Measurements from ENCODE around the gene ALKBH8. TPM values are rescaled to one million over a fixed set of nuclear protein-coding genes. Genes with fewer than 3 reads are reported as not detected.

The ALKBH8 gene
- polyA plus RNA-seq (2013, experiment 1 of 2) = 4.4 TPM
- polyA plus RNA-seq (2013, experiment 2 of 2) = 3.9 TPM

- peak within 1 kb of the TSS; percentile 54 for H3K4me2 ChIP-seq (ENCODE audit: low read length, poor library complexity, severe bottlenecking)
- WGBS = 0% methylated on average over 32 of the region's 32 CpGs
Measured at GRCh38 chr11:107565219-107565937, at the start of gene ALKBH8. TSS of gene ALKBH8 (minus strand) at chr11:107565735. CDS start at chr11:107560893, 4,842 bp downstream.

GRCh38 chr11:107612445-107612844, 46.9 kb upstream of the ALKBH8 start:
- Histone ChIP-seq H3K4me1 (ENCODE audit: control insufficient read depth, insufficient read depth, low read depth, low read length) (no peaks in the 10 kb centered on the region), H2BK15ac (ENCODE audit: low read depth, poor library complexity, severe bottlenecking) (no peak overlapping the region), H2AK5ac (ENCODE audit: low read length, severe bottlenecking) (no peak overlapping the region), H3K4me3 (ENCODE audit: insufficient read depth in 1 of 2, low read depth in 1 of 2, low read length in 2 of 2) (no peak overlapping the region), H3K23ac (ENCODE audit: low read length in 2 of 2) (no peak overlapping the region), H3K14ac (ENCODE audit: low read length in 2 of 2) (no peak overlapping the region), H4K91ac (ENCODE audit: low read length) (no peak overlapping the region), H2AFZ (ENCODE audit: low read depth, low read length) (no peak overlapping the region), H3K27ac (ENCODE audit: low read length, poor library complexity, severe bottlenecking) (no peak overlapping the region), H3K4me2 (ENCODE audit: low read length, poor library complexity, severe bottlenecking) (no peak overlapping the region), H2BK5ac (ENCODE audit: low read depth, low read length, poor library complexity, severe bottlenecking) (no peak overlapping the region), H2BK12ac (ENCODE audit: low read length in 2 of 2) (no peak overlapping the region), H3K9ac (ENCODE audit: low read length) (no peak overlapping the region), H3K79me1 (replicated peaks; ENCODE audit: low read length, poor library complexity, severe bottlenecking) (no peaks in the 10 kb centered on the region), H2BK120ac (ENCODE audit: low read depth, low read length) (no peak overlapping the region), H3K18ac (ENCODE audit: low read depth in 1 of 2, low read length in 2 of 2) (no peak overlapping the region), H3K9me3 (ENCODE audit: control insufficient read depth, low read length) (no peaks in the 10 kb centered on the region), H3K4ac (ENCODE audit: low read depth in 1 of 2, low read length in 2 of 2) (no peak overlapping the region), H4K8ac (ENCODE audit: low read length) (no peak overlapping the region), H3K36me3 (ENCODE audit: control insufficient read depth in 1 of 2, insufficient read depth in 2 of 2, low read depth in 1 of 2, low read length in 2 of 2) (no peaks in the 10 kb centered on the region), H3K27me3 (ENCODE audit: control insufficient read depth in 1 of 2, insufficient read depth in 1 of 2, low read length in 2 of 2) (peaks cover 16 to 25% of the 10 kb centered on the region in 2 experiments)
- WGBS = no CpG with 5 or more reads among the region's 2 CpGs
- no peak for DNase-seq

More at GRCh38 chr11:107565219-107565937, at the start of gene ALKBH8:
- Histone ChIP-seq H2AK5ac (ENCODE audit: low read length, severe bottlenecking) (no peak within 1 kb of the TSS), H3K36me3 (ENCODE audit: control insufficient read depth in 1 of 2, insufficient read depth in 2 of 2, low read depth in 1 of 2, low read length in 2 of 2) (no peaks in the 10 kb centered on the region), H2AFZ (ENCODE audit: low read depth, low read length) (peak within 1 kb of the TSS; percentile 100), H2BK12ac (ENCODE audit: low read length in 2 of 2) (peak within 1 kb of the TSS in 1 of 2 experiments; percentile 68), H2BK15ac (ENCODE audit: low read depth, poor library complexity, severe bottlenecking) (peak within 1 kb of the TSS; percentile 90), H3K23ac (ENCODE audit: low read length in 2 of 2) (peak within 1 kb of the TSS in 1 of 2 experiments; percentile 64), H3K4me3 (ENCODE audit: insufficient read depth in 1 of 2, low read depth in 1 of 2, low read length in 2 of 2) (peak within 1 kb of the TSS; percentile 95 to 98), H3K4ac (ENCODE audit: low read depth in 1 of 2, low read length in 2 of 2) (peak within 1 kb of the TSS; percentile 15 to 98), H3K14ac (ENCODE audit: low read length in 2 of 2) (peak within 1 kb of the TSS in 1 of 2 experiments; percentile 97), H4K8ac (ENCODE audit: low read length) (peak within 1 kb of the TSS; percentile 96), H3K79me1 (replicated peaks; ENCODE audit: low read length, poor library complexity, severe bottlenecking) (peaks cover 4% of the 10 kb centered on the region), H3K4me1 (ENCODE audit: control insufficient read depth, insufficient read depth, low read depth, low read length) (peaks cover 6% of the 10 kb centered on the region), H2BK5ac (ENCODE audit: low read depth, low read length, poor library complexity, severe bottlenecking) (no peak within 1 kb of the TSS), H3K27ac (ENCODE audit: low read length, poor library complexity, severe bottlenecking) (peak within 1 kb of the TSS; percentile 91), H3K9ac (ENCODE audit: low read length) (peak within 1 kb of the TSS; percentile 93), H3K27me3 (ENCODE audit: control insufficient read depth in 1 of 2, insufficient read depth in 1 of 2, low read length in 2 of 2) (peaks cover 0 to 3% of the 10 kb centered on the region in 2 experiments), H3K18ac (ENCODE audit: low read depth in 1 of 2, low read length in 2 of 2) (peak within 1 kb of the TSS; percentile 72 to 75), H4K91ac (ENCODE audit: low read length) (peak within 1 kb of the TSS; percentile 89), H2BK120ac (ENCODE audit: low read depth, low read length) (no peak within 1 kb of the TSS), H3K9me3 (ENCODE audit: control insufficient read depth, low read length) (no peaks in the 10 kb centered on the region)
- DNase-seq = peak; percentile 82

- Histone ChIP-seq H2BK15ac (ENCODE audit: low read depth, poor library complexity, severe bottlenecking) (no peak overlapping the region), H3K23ac (ENCODE audit: low read length in 2 of 2) (no peak overlapping the region), H4K8ac (ENCODE audit: low read length) (no peak overlapping the region), H3K79me1 (replicated peaks; ENCODE audit: low read length, poor library complexity, severe bottlenecking) (no peaks in the 10 kb centered on the region), H2BK5ac (ENCODE audit: low read depth, low read length, poor library complexity, severe bottlenecking) (no peak overlapping the region), H3K4me1 (ENCODE audit: control insufficient read depth, insufficient read depth, low read depth, low read length) (no peaks in the 10 kb centered on the region), H3K27ac (ENCODE audit: low read length, poor library complexity, severe bottlenecking) (no peak overlapping the region), H3K4me2 (ENCODE audit: low read length, poor library complexity, severe bottlenecking) (no peak overlapping the region), H2BK120ac (ENCODE audit: low read depth, low read length) (no peak overlapping the region), H3K36me3 (ENCODE audit: control insufficient read depth in 1 of 2, insufficient read depth in 2 of 2, low read depth in 1 of 2, low read length in 2 of 2) (no peaks in the 10 kb centered on the region), H2BK12ac (ENCODE audit: low read length in 2 of 2) (no peak overlapping the region), H2AK5ac (ENCODE audit: low read length, severe bottlenecking) (no peak overlapping the region), H2AFZ (ENCODE audit: low read depth, low read length) (no peak overlapping the region), H3K14ac (ENCODE audit: low read length in 2 of 2) (no peak overlapping the region), H3K9me3 (ENCODE audit: control insufficient read depth, low read length) (no peaks in the 10 kb centered on the region), H3K4me3 (ENCODE audit: insufficient read depth in 1 of 2, low read depth in 1 of 2, low read length in 2 of 2) (no peak overlapping the region), H4K91ac (ENCODE audit: low read length) (no peak overlapping the region), H3K9ac (ENCODE audit: low read length) (no peak overlapping the region), H3K27me3 (ENCODE audit: control insufficient read depth in 1 of 2, insufficient read depth in 1 of 2, low read length in 2 of 2) (peaks cover 8 to 23% of the 10 kb centered on the region in 2 experiments), H3K18ac (ENCODE audit: low read depth in 1 of 2, low read length in 2 of 2) (no peak overlapping the region), H3K4ac (ENCODE audit: low read depth in 1 of 2, low read length in 2 of 2) (no peak overlapping the region)
- 57% methylated on average over 9 of the region's 10 CpGs for WGBS
- no peak for DNase-seq
Measured at GRCh38 chr11:107609400-107610218, 44.1 kb upstream of the ALKBH8 start.

DNA sequence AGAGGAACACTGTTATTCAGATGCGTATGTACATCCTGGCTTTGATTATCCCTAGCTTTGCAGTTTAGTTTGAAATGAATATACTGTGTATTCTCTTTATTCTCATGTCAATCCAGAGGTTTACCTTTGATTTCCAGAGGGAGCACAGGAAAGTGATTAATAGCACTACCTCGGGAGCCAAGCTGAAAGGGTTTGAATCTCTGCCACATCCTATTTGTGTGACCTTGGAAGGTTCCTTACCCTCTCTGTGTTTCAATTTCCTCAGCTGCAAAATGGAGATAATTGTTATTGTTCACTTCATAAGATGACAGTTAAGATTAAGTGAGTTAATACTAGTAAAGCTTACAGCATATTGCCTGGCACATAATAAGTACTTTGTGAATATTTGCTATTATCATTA, 43.3 kb upstream of the ALKBH8 start:
- Histone ChIP-seq H2BK120ac (ENCODE audit: low read depth, low read length) (no peak overlapping the region), H3K4me2 (ENCODE audit: low read length, poor library complexity, severe bottlenecking) (no peak overlapping the region), H3K18ac (ENCODE audit: low read depth in 1 of 2, low read length in 2 of 2) (no peak overlapping the region), H3K27ac (ENCODE audit: low read length, poor library complexity, severe bottlenecking) (no peak overlapping the region), H3K23ac (ENCODE audit: low read length in 2 of 2) (no peak overlapping the region), H3K36me3 (ENCODE audit: control insufficient read depth in 1 of 2, insufficient read depth in 2 of 2, low read depth in 1 of 2, low read length in 2 of 2) (no peaks in the 10 kb centered on the region), H2BK5ac (ENCODE audit: low read depth, low read length, poor library complexity, severe bottlenecking) (no peak overlapping the region), H3K9me3 (ENCODE audit: control insufficient read depth, low read length) (no peaks in the 10 kb centered on the region), H2BK15ac (ENCODE audit: low read depth, poor library complexity, severe bottlenecking) (no peak overlapping the region), H3K79me1 (replicated peaks; ENCODE audit: low read length, poor library complexity, severe bottlenecking) (no peaks in the 10 kb centered on the region), H2AK5ac (ENCODE audit: low read length, severe bottlenecking) (no peak overlapping the region), H3K4me1 (ENCODE audit: control insufficient read depth, insufficient read depth, low read depth, low read length) (no peaks in the 10 kb centered on the region), H2AFZ (ENCODE audit: low read depth, low read length) (no peak overlapping the region), H2BK12ac (ENCODE audit: low read length in 2 of 2) (no peak overlapping the region), H4K8ac (ENCODE audit: low read length) (no peak overlapping the region), H3K9ac (ENCODE audit: low read length) (no peak overlapping the region), H3K4me3 (ENCODE audit: insufficient read depth in 1 of 2, low read depth in 1 of 2, low read length in 2 of 2) (no peak overlapping the region), H3K14ac (ENCODE audit: low read length in 2 of 2) (no peak overlapping the region), H4K91ac (ENCODE audit: low read length) (no peak overlapping the region), H3K27me3 (ENCODE audit: control insufficient read depth in 1 of 2, insufficient read depth in 1 of 2, low read length in 2 of 2) (peaks cover 13 to 26% of the 10 kb centered on the region in 2 experiments), H3K4ac (ENCODE audit: low read depth in 1 of 2, low read length in 2 of 2) (no peak overlapping the region)
- 44% methylated on average over 1 of the region's 2 CpGs for WGBS
- no peak for DNase-seq

Measured in mesenchymal stem cell (in vitro differentiated cells and primary cell).